Measurements from ENCODE around the gene RNF212B. TPM values are rescaled to one million over a fixed set of nuclear protein-coding genes. Genes with fewer than 3 reads are reported as not detected.
"Not testable (repeated sequence)": the region's sequence is repeated elsewhere in the genome, so short reads cannot be mapped to it uniquely, and the experiment has no call there.

Gene RNF212B
- total and polyA plus RNA-seq, 11 donors: not detected

- no peak overlapping the region for H3K27ac ChIP-seq
- TF ChIP-seq CTCF (IDR thresholded peaks at IDR 0.05) (no peak), POLR2A (IDR thresholded peaks at IDR 0.05) (no peak)
- 49 to 69% (median 61%) methylated on average over 4 of the region's 4 CpGs for WGBS, 4 donors
- no peaks in the 10 kb centered on the region for H3K27me3 ChIP-seq
- intact Hi-C loops (cut with DNase I): no loop called here
- H3K36me3 ChIP-seq: no peaks in the 10 kb centered on the region
- peaks cover 0 to 11% (median 0%) of the 10 kb centered on the region in 12 donors for H3K9me3 ChIP-seq
- H3K4me3 ChIP-seq: no peak overlapping the region
- DNase-seq (no peak), ATAC-seq (no peak)
- H3K4me1 ChIP-seq: no peaks in the 10 kb centered on the region
Observed at GRCh38 chr14:23227566-23227965, 10.2 kb upstream of the RNF212B start.

- TF ChIP-seq CTCF (IDR thresholded peaks at IDR 0.05): no peak
- TF ChIP-seq POLR2A (IDR thresholded peaks at IDR 0.05): no peak
- intact Hi-C loops (cut with DNase I): no loop called here
- Histone ChIP-seq H3K27me3 (no peaks in the 10 kb centered on the region), H3K36me3 (no peaks in the 10 kb centered on the region), H3K9me3 (peaks cover 0 to 11% (median 0%) of the 10 kb centered on the region in 12 donors), H3K27ac (no peak overlapping the region), H3K4me3 (no peak overlapping the region), H3K4me1 (no peaks in the 10 kb centered on the region)
- WGBS, 4 donors: 82 to 87% (median 86%) methylated on average over 1 of the region's 1 CpG
- DNase-seq: no peak
- no peak for ATAC-seq
Observed at GRCh38 chr14:23228812-23229211, 8.9 kb upstream of the RNF212B start.

- H3K4me1 ChIP-seq; H3K9me3 ChIP-seq; ATAC-seq; H3K27me3 ChIP-seq; H3K27ac ChIP-seq; H3K36me3 ChIP-seq; H3K4me3 ChIP-seq; DNase-seq; intact Hi-C loops (cut with DNase I): not testable (repeated sequence)
- 70 to 100% (median 93%) methylated on average over 1 to 38 of the region's 38 CpGs for WGBS, 4 donors
Observed at GRCh38 chr14:23232241-23232808, 5.4 kb upstream of the RNF212B start.

GRCh38 chr14:23240661-23241060, 2.9 kb downstream of the RNF212B start:
- Histone ChIP-seq H3K36me3 (no peaks in the 10 kb centered on the region), H3K27me3 (peaks cover 0 to 6% (median 0%) of the 10 kb centered on the region in 9 donors), H3K9me3 (no peaks in the 10 kb centered on the region), H3K4me1 (peaks cover 0 to 9% (median 0%) of the 10 kb centered on the region in 12 donors), H3K4me3 (no peak overlapping the region), H3K27ac (no peak overlapping the region)
- TF ChIP-seq CTCF (IDR thresholded peaks at IDR 0.05): no peak
- no peak for TF ChIP-seq POLR2A (IDR thresholded peaks at IDR 0.05)
- WGBS, 4 donors: 69 to 71% (median 70%) methylated on average over 1 of the region's 1 CpG
- ATAC-seq: no peak
- intact Hi-C loops (cut with DNase I): no loop called here
- no peak for DNase-seq

GRCh38 chr14:23241061-23241715, 3.5 kb downstream of the RNF212B start:
- WGBS, 4 donors: 77 to 81% (median 79%) methylated on average over 7 of the region's 7 CpGs
- H3K4me3 ChIP-seq; H3K36me3 ChIP-seq; DNase-seq; H3K9me3 ChIP-seq; H3K27me3 ChIP-seq; ATAC-seq; intact Hi-C loops (cut with DNase I); H3K27ac ChIP-seq; H3K4me1 ChIP-seq: not testable (repeated sequence)

Measured in heart left ventricle (tissue), 16 donors.